HEK293 (cell line): ENCODE data around the gene LRRC23.
A peak's percentile ranks its signal among the peaks of the same experiment; 100 is the strongest.

ENCODE experiments used
- CTCF ChIA-PET: fragments of 350-600 bp; formaldehyde crosslinking; extraction: SDS; loops from one replicate; lab custom pipeline; 2021; ENCODE audit warnings: antibody characterized with exemption; lab: Yijun Ruan, JAX
- POLR2A ChIA-PET: fragments of 300-600 bp; formaldehyde crosslinking; extraction: SDS; loops from one replicate; lab custom pipeline; 2020; ENCODE audit warnings: antibody characterized with exemption, inconsistent platforms; lab: Yijun Ruan, JAX
- H3K27ac ChIP-seq: fragments of 200-500 bp; sonication (Bioruptor generic); 2 replicates; pipeline ENCODE4 v1.5.1; 2014; ENCODE audit warnings: low read depth, low read length, control low read depth, inconsistent platforms; ENCODE audit errors: extremely low read depth
- H3K36me3 ChIP-seq, 2 experiments: fragments of 200-500 bp in 1 of 2; sonication (Bioruptor generic) in 1 of 2; 1 replicate in 1 of 2; 2 replicates in 1 of 2; pipeline ENCODE4 v1.5.1; 2014 to 2017; ENCODE audit warnings: inconsistent platforms in 2 of 2, low read length in 2 of 2; ENCODE audit not compliant: control insufficient read depth in 2 of 2, insufficient read depth in 1 of 2
- H3K4me1 ChIP-seq: fragments of 200-500 bp; sonication (Bioruptor generic); 2 replicates; pipeline ENCODE4 v1.5.1; 2014; ENCODE audit warnings: mild to moderate bottlenecking, low read length, inconsistent platforms; ENCODE audit not compliant: control insufficient read depth, insufficient read depth
- H3K4me3 ChIP-seq: 2 replicates; pipeline ENCODE4 v1.5.1; 2011; ENCODE audit warnings: low read depth, mild to moderate bottlenecking, control low read depth, low read length, moderate library complexity
- H3K9me3 ChIP-seq: fragments of 200-500 bp; sonication (Bioruptor generic); 2 replicates; pipeline ENCODE4 v1.5.1; 2014; ENCODE audit warnings: low read depth, low read length, inconsistent platforms; ENCODE audit not compliant: control insufficient read depth, insufficient read depth
- GLIS1 ChIP-seq: fragments of 450-650 bp; formaldehyde crosslinking; IDR thresholded peaks from 2 replicates; pipeline ENCODE4 v1.5.1; 2016; ENCODE audit warnings: missing biosample characterization, missing genetic modification characterization
- PBX3 ChIP-seq: sonication (generic); formaldehyde crosslinking; IDR thresholded peaks from 2 replicates; pipeline ENCODE4 v1.8.1; 2022; ENCODE audit warnings: mild to moderate bottlenecking, moderate library complexity, missing genetic modification reagents
- TCF7L2 ChIP-seq: IDR thresholded peaks from 2 replicates; pipeline ENCODE4 v1.6.1; 2011; ENCODE audit warnings: low read depth, mild to moderate bottlenecking, inconsistent platforms, low read length, moderate library complexity, borderline replicate concordance
- ZBTB48 ChIP-seq: fragments of 450-650 bp; formaldehyde crosslinking; IDR thresholded peaks from 2 replicates; pipeline ENCODE4 v1.5.1; 2016; ENCODE audit warnings: missing biosample characterization, missing genetic modification characterization
- ZNF239 ChIP-seq: fragments of 450-650 bp; formaldehyde crosslinking; IDR thresholded peaks from 2 replicates; pipeline ENCODE4 v1.5.1; 2016; ENCODE audit warnings: missing biosample characterization, missing genetic modification characterization
- ZNF335 ChIP-seq: fragments of 450-650 bp; formaldehyde crosslinking; conservative IDR thresholded peaks from 2 replicates; pipeline ENCODE4 v1.5.1; 2016; ENCODE audit warnings: missing biosample characterization, missing genetic modification characterization
- ZNF362 ChIP-seq: fragments of 450-650 bp; formaldehyde crosslinking; IDR thresholded peaks from 2 replicates; pipeline ENCODE4 v1.5.1; 2016; ENCODE audit warnings: missing biosample characterization, missing genetic modification characterization
- ZNF37A ChIP-seq: fragments of 450-650 bp; IDR thresholded peaks from 2 replicates; pipeline ENCODE4 v1.5.1; 2018; ENCODE audit warnings: missing biosample characterization, missing genetic modification characterization
- ZNF501 ChIP-seq: fragments of 450-650 bp; formaldehyde crosslinking; IDR thresholded peaks from 2 replicates; pipeline ENCODE4 v1.5.1; 2016; ENCODE audit warnings: missing biosample characterization, missing genetic modification characterization
- ZNF514 ChIP-seq: fragments of 450-650 bp; formaldehyde crosslinking; IDR thresholded peaks from 2 replicates; pipeline ENCODE4 v1.5.1; 2016; ENCODE audit warnings: missing biosample characterization, missing genetic modification characterization
- ZNF596 ChIP-seq: fragments of 450-650 bp; IDR thresholded peaks from 2 replicates; pipeline ENCODE4 v1.5.0; 2018; ENCODE audit warnings: missing biosample characterization, mild to moderate bottlenecking, missing genetic modification characterization, moderate library complexity
- ZNF600 ChIP-seq: fragments of 450-650 bp; formaldehyde crosslinking; IDR thresholded peaks from 2 replicates; pipeline ENCODE4 v1.5.1; 2016; ENCODE audit warnings: missing biosample characterization, missing genetic modification characterization
- ZNF623 ChIP-seq: fragments of 450-650 bp; formaldehyde crosslinking; IDR thresholded peaks from 2 replicates; pipeline ENCODE4 v1.5.1; 2016; ENCODE audit warnings: missing biosample characterization, missing genetic modification characterization
- ZNF626 ChIP-seq: fragments of 450-650 bp; sonication (Bioruptor Pico); formaldehyde crosslinking; IDR thresholded peaks from 2 replicates; pipeline ENCODE4 v1.5.1; 2018; ENCODE audit warnings: missing biosample characterization, missing genetic modification characterization, inconsistent platforms
- ZNF830 ChIP-seq: fragments of 450-650 bp; IDR thresholded peaks from 2 replicates; pipeline ENCODE4 v1.5.0; 2018; ENCODE audit warnings: missing biosample characterization, missing genetic modification characterization, low read depth, mild to moderate bottlenecking, moderate library complexity
- ZSCAN23 ChIP-seq: fragments of 450-650 bp; formaldehyde crosslinking; IDR thresholded peaks from 2 replicates; pipeline ENCODE4 v1.5.1; 2016; ENCODE audit warnings: missing biosample characterization, missing genetic modification characterization
- TF ChIP-seq, protein P1 (sequence below): fragments of 450-650 bp; formaldehyde crosslinking; IDR thresholded peaks from 2 replicates; pipeline ENCODE4 v1.5.1; 2016; ENCODE audit warnings: missing biosample characterization, missing genetic modification characterization

Gene LRRC23

GRCh38 chr12:6950811-6951540 lies 46.4 kb downstream of the LRRC23 start, which contains the start of gene PTPN6:
PTPN6 (plus strand) TSS chr12:6951356; CDS start chr12:6951513, 157 bp downstream.
- Histone ChIP-seq H3K27ac (no peak within 1 kb of the TSS), H3K4me3 (no peak within 1 kb of the TSS), H3K4me1 (peaks cover 4% of the 10 kb centered on the region; the same call in 1 of the 2 replicates), H3K36me3 (peaks cover 0 to 3% of the 10 kb centered on the region in 2 experiments; a peak in 1 of 3 replicates), H3K9me3 (no peaks in the 10 kb centered on the region)
- TF ChIP-seq, protein P1, sequence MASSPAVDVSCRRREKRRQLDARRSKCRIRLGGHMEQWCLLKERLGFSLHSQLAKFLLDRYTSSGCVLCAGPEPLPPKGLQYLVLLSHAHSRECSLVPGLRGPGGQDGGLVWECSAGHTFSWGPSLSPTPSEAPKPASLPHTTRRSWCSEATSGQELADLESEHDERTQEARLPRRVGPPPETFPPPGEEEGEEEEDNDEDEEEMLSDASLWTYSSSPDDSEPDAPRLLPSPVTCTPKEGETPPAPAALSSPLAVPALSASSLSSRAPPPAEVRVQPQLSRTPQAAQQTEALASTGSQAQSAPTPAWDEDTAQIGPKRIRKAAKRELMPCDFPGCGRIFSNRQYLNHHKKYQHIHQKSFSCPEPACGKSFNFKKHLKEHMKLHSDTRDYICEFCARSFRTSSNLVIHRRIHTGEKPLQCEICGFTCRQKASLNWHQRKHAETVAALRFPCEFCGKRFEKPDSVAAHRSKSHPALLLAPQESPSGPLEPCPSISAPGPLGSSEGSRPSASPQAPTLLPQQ (tag by site-specific recombination), result peak; percentile 58; the same call in 1 of the 2 replicates
- no peak for TF ChIP-seq ZNF239
- POLR2A ChIA-PET, result no interaction called here
- CTCF ChIA-PET, result interaction anchor here (0.5 to 2.8 kb wide), 4 partner anchors 11 to 95 kb away, joined by 3 to 10 read pairs (median 4); no protein-coding TSS in a partner anchor

DNA sequence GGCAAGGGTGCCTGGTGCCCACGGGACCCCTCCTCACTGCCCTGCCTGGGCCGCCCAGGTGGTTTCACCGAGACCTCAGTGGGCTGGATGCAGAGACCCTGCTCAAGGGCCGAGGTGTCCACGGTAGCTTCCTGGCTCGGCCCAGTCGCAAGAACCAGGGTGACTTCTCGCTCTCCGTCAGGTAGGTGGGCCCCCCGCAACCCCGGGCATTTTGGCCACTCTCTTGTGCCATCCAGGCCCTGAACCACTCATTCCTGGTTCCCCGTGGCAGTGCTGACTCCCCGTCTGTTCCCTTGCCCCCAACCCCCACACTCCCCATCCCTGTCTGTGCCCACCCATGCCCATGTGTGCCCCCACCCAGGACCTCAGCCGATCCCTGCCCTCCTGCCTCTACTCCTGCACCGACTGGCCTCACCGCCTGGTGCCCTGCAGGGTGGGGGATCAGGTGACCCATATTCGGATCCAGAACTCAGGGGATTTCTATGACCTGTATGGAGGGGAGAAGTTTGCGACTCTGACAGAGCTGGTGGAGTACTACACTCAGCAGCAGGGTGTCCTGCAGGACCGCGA lies 47.0 kb downstream of the LRRC23 start:
- Histone ChIP-seq H3K36me3 (peaks cover 0 to 3% of the 10 kb centered on the region in 2 experiments; a peak in 1 of 3 replicates), H3K4me3 (no peak overlapping the region), H3K27ac (no peak overlapping the region), H3K4me1 (peaks cover 3% of the 10 kb centered on the region; the same call in 1 of the 2 replicates), H3K9me3 (no peaks in the 10 kb centered on the region)
- POLR2A ChIA-PET, result no interaction called here
- no peak for TF ChIP-seq ZNF623 (tag by site-specific recombination)
- no peak for TF ChIP-seq ZNF830 (tag by site-specific recombination)
- no peak for TF ChIP-seq ZNF626 (tag by site-specific recombination)
- TF ChIP-seq TCF7L2, result no peak
- no peak for TF ChIP-seq PBX3 (CRISPR knock-in tag)
- TF ChIP-seq ZNF362 (tag by site-specific recombination), result no peak
- no peak for TF ChIP-seq ZNF596 (tag by site-specific recombination)
- TF ChIP-seq ZNF514 (tag by site-specific recombination), result no peak
- no peak for TF ChIP-seq GLIS1
- TF ChIP-seq ZNF335 (tag by site-specific recombination), result no peak
- CTCF ChIA-PET, result interaction anchor here (0.5 to 2.8 kb wide), 5 partner anchors 10 to 96 kb away, joined by 3 to 10 read pairs (median 4); no protein-coding TSS in a partner anchor

GRCh38 chr12:6952121-6952862 lies 47.7 kb downstream of the LRRC23 start:
- H3K9me3 ChIP-seq, result no peaks in the 10 kb centered on the region
- TF ChIP-seq ZNF501 (tag by site-specific recombination) (no peak), ZNF37A (no peak), ZNF600 (0 out of 2 replicates have a peak, but pooled peaks have one; percentile 12), ZSCAN23 (tag by site-specific recombination) (no peak), ZBTB48 (tag by site-specific recombination) (no peak)
- TF ChIP-seq, all 188 proteins: peak for 1
- H3K27ac ChIP-seq, result no peak overlapping the region
- POLR2A ChIA-PET, result no interaction called here
- no peaks in the 10 kb centered on the region for H3K4me1 ChIP-seq
- H3K4me3 ChIP-seq, result no peak overlapping the region
- H3K36me3 ChIP-seq, result no peaks in the 10 kb centered on the region
- CTCF ChIA-PET, result interaction anchor here (1.1 to 1.7 kb wide), 4 partner anchors 10 to 28 kb away, joined by 4 to 6 read pairs (median 5); no protein-coding TSS in a partner anchor
